Measurements from ENCODE around the gene RASA3.
A peak's percentile ranks its signal among the peaks of the same experiment; 100 is the strongest.

RASA3 gene

GRCh38 chr13:114131583-114132418 is 622 bp downstream of the RASA3 start:
- no peak for DNase-seq (ENCODE audit: low read depth)
- no peak for TF ChIP-seq CTCF (conservative IDR thresholded peaks at IDR 0.05; ENCODE audit: low read depth, low read length)
- peak overlapping the region; percentile 75 for H3K4me3 ChIP-seq (ENCODE audit: low read length)

GRCh38 chr13:114130837-114131582 is 1.4 kb downstream of the RASA3 start:
- TF ChIP-seq CTCF (conservative IDR thresholded peaks at IDR 0.05; ENCODE audit: low read depth, low read length) = no peak
- no peak for DNase-seq (ENCODE audit: low read depth)

GRCh38 chr13:114130131-114130836 is 2.1 kb downstream of the RASA3 start:
- DNase-seq (ENCODE audit: low read depth) = no peak
- TF ChIP-seq CTCF (conservative IDR thresholded peaks at IDR 0.05; ENCODE audit: low read depth, low read length) = no peak
- H3K4me3 ChIP-seq (ENCODE audit: low read length) = peak overlapping the region; percentile 75

More at GRCh38 chr13:114130837-114131582, 1.4 kb downstream of the RASA3 start:
- peak overlapping the region; percentile 75 for H3K4me3 ChIP-seq (ENCODE audit: low read length)

- no peak for TF ChIP-seq CTCF (conservative IDR thresholded peaks at IDR 0.05; ENCODE audit: low read depth, low read length)
- no peak overlapping the region for H3K4me3 ChIP-seq (ENCODE audit: low read length)
- DNase-seq (ENCODE audit: low read depth) = no peak
Measured at GRCh38 chr13:114129649-114130062, 2.8 kb downstream of the RASA3 start.

- H3K4me3 ChIP-seq (ENCODE audit: low read length) = no peak overlapping the region
- no peak for TF ChIP-seq CTCF (conservative IDR thresholded peaks at IDR 0.05; ENCODE audit: low read depth, low read length)
- no peak for DNase-seq (ENCODE audit: low read depth)
Measured at GRCh38 chr13:114128624-114129522, 3.5 kb downstream of the RASA3 start.

GRCh38 chr13:114128348-114128623 is 4.1 kb downstream of the RASA3 start:
- H3K4me3 ChIP-seq (ENCODE audit: low read length) = no peak overlapping the region
- TF ChIP-seq CTCF (conservative IDR thresholded peaks at IDR 0.05; ENCODE audit: low read depth, low read length) = no peak

More at GRCh38 chr13:114128348-114128623, 4.1 kb downstream of the RASA3 start:
- no peak for DNase-seq (ENCODE audit: low read depth)

Data from retinal pigment epithelial cell (primary cell).